NCI-H1694 treated with DMSO at 0.1 percent for 48 hours (cell line): ENCODE measurements around the gene ADI1.

Source experiments
- DNase-seq: peaks from one replicate; lab custom pipeline; 2025; lab: John Stamatoyannopoulos, UW

Gene ADI1

GRCh38 chr2:3519255-3520205 lies at the start of gene ADI1:
ADI1 (minus strand) TSS chr2:3519531; CDS start chr2:3519487, 44 bp downstream.
- peak; percentile 88 for DNase-seq

DNA sequence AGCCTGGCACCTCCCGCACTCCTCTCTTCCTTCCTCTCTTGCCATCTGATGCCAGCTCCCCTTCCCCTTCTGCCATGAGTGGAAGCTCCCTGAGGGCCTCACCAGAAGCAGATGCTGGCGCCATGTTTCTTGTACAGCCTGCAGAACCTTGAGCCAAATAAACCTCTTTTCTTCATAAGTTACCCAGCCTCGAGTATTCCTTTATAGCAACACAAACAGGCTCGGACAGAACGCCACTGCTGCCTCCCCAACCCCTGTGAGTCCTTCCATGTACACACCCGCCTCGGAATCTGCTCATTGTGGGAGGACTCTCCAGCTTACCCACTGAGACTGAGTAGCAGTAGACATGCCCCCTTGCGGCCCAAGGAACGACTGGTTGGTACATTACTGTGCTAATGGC lies 47.5 kb upstream of the ADI1 start:
- no peak for DNase-seq

DNA sequence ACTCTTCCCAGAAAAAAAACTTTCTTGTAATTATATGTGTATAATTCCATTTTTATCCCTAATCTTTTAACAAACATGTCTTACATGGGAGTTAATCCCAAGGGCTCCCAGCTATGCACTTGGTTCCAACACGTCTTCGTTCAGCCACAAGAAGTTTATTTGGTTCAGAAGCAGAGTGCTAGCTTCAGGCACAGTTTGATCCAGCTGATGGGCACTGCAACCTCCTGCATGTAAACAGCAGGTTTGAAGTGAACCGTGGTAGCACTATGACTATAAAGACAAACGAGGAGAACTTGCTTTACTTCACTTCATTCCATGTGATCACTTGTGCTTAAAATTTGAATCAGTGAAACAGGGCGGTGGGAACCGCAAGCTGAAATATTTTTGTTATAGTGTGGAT lies 45.8 kb upstream of the ADI1 start:
- no peak for DNase-seq

DNA sequence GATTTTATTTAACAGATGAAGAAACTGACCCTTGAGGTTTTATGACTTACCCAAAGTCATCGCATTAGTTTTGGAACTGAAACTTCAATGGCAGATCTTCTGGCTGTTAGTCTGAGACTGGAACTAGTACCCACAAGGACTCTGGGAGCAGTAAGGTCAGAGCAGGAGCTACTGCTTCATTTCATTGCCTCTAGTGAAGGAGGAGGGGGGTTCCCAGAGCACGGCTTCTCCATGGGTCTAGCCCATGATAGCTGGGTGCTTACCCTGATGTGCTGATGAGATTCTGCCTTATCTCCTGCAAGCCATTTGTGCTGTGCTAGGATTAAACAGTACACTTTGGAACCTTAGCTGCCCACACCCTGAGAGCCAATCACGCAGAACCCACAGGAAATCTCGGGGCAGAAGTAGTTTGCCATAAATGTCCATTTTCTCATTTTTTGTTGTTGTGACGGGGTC lies 44.2 kb upstream of the ADI1 start:
- no peak for DNase-seq

- peak; percentile 98 for DNase-seq
Measured at GRCh38 chr2:3558205-3559014, 39.1 kb upstream of the ADI1 start, which contains the start of gene RNASEH1. RNASEH1 (minus strand) TSS chr2:3558333; CDS start chr2:3558260, 73 bp downstream.

- no peak for DNase-seq
Measured at GRCh38 chr2:3557639-3558204, 38.4 kb upstream of the ADI1 start.

- DNase-seq: no peak
Measured at GRCh38 chr2:3553946-3554345, 34.6 kb upstream of the ADI1 start.

- DNase-seq: no peak
Measured at GRCh38 chr2:3547915-3548314, 28.6 kb upstream of the ADI1 start.

DNA sequence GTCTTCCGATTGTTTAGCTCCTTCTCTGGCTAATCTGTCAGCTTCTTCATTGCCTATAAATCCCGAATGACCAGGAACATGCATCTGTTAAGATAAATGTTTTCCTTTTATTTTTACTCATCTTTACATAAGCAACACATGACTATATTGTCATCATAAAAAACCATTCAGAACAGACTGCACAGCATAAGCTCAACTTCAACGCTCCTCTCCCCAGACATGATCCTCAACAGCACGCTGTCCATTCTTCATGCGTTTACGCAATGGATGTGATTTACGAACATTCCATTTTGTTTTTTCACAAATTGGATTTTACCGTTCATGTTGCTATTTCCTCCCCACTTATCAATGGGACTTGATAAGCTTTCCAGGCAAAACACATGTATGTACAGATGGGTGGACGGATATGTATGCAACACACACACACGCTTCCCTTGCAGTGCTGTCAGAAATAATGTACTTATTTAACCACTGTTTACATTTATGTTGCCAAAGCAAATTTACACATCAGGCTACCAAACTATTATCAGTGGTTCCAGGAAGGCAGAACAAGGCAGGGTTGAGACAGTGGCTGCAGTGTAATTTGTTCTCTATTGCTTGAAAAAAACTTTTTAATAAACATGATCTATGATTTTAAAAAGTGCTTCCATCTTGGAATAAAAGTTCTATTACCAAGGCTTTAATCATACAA lies 26.6 kb upstream of the ADI1 start:
- DNase-seq: no peak

- DNase-seq: no peak
Measured at GRCh38 chr2:3543023-3543683, 23.8 kb upstream of the ADI1 start.

DNA sequence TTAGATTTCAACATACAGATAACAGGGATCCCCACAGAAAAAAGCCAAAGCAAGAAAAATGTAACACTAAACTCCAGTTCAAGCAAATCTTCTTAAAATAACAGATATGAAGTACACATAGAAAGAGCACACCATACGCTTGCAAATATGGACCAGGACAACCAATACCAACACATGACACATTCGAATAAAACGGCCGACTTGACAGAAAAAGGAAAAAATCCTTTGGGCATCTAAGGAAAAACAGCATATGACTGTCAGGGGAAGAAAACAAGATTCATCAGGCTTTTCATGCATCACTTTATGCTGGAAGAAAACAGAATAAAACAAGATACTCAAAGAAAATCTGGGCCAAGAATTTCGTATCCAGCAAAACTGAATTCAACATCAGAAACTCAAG lies 22.8 kb upstream of the ADI1 start:
- no peak for DNase-seq

GRCh38 chr2:3539836-3540235 lies 20.5 kb upstream of the ADI1 start:
- no peak for DNase-seq

DNA sequence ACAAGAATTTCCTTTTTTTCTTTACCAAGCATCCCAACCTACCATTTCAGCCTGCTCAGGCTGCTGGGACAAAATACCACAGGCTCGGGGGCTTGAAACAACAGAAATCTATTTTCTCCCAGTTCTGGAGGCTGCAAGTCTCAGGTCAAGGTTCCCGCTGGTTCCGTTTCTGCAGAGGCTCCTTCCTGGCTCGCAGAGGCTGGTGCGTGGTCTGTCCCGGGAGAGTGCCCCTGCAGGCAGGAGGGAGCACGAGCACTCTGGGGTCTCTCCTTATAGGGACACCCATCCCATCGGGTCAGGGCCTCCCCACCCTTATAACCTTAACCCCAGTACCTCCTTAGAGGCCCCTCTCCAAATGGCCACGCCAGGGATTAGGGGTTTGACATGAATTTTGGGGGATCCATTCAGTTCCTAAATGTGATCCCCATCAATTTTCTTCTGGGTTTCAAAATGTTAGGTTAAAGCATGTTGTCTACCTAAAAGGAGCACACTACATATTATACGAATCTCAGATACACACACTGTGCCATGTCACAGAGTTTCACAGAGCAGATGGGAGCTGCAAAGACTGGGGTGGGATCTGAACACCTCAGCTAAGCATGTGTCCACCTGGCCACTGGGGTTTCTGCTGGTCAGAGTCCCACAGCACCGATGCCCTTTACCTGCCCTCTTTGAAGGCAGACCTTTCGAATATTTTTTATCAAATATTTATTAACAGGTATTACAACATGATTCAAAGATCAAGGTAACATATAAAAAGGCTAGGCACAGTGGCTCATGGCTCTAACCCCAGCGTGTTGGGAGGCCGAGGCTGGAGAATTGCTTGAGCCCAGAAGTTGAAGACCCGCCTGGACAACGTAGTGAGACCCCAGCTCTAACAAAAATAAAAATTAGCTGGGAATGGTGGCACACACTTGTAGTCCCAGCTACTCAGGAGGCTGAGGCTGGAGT lies 17.6 kb upstream of the ADI1 start:
- DNase-seq: no peak

DNA sequence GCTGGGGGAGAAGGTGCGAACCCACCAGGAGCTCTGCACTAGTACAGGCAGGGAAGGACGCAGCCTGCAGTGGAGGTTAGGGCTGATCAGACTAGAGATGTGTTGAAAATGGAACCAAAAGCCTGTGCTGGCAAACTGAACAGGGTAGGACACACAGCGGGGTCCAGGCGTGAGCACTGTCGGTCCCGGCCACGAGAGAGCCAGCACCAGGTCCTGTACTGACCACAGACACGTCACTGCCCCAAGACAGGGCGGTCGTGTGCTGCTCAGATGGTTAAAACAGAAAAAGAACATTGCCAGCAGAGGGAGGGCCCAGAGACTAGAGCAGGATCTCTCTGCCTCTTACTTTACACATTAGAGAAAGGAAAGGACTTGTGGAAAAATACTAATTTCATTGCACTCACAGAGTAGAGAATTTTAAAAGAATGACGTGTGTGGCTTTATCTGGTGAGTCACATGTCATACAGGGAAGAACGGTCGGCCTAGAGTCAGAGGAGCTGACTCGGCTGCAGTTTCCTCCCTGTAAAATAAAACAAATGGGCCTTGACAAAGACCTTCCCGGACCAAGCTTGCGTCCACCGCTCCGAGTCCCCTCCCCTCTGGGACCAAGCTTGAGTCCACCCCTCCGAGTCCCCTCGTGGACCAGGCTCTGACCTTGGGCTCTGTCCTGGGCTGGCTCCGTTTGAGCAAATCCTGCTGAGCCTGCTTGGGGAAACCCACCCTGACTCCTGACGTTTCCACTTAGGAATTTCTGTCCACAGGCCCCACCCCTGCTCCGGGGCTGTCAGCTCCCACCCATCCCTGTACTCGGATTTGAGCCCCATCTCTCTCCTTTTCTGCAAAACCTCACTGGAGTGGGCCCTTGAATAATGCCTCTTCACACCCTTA lies 16.7 kb upstream of the ADI1 start:
- DNase-seq: no peak

DNA sequence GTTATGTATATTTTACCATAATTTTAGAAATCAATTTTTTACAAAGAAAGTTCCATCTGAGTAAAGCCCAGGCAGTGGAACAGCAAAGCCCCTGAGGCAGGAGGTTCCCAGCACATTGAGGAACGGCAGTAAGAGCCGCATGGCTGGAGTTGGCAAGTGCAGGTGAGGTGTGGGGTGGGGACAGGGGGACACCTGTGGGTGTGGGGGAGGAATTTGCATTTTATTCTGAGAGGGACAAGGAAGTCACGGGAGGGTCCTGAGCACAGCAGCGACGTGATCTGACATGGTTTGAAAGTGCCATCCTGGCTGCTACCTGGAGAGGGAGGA lies 16.1 kb upstream of the ADI1 start:
- no peak for DNase-seq

GRCh38 chr2:3534251-3534814 lies 15.0 kb upstream of the ADI1 start:
- no peak for DNase-seq

DNA sequence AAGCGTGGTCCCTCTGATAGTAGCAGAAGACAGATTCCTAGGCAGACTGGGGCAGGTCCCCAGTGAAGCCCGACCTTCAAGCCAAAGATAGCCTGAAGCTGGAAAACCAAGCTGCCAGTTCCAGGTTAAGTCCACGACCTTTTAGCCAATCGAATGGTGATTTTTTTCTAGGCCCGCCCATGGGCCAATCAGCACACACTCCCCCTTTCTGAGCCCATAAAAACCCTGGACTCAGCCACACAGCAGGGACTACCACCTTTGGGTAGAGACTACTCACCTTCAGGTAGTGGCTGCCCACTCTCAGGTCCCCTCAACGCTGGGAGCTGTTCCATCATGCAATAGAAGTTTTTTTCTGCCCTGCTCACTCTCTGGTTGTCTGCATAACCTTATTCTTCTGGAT lies 14.5 kb upstream of the ADI1 start:
- no peak for DNase-seq

DNA sequence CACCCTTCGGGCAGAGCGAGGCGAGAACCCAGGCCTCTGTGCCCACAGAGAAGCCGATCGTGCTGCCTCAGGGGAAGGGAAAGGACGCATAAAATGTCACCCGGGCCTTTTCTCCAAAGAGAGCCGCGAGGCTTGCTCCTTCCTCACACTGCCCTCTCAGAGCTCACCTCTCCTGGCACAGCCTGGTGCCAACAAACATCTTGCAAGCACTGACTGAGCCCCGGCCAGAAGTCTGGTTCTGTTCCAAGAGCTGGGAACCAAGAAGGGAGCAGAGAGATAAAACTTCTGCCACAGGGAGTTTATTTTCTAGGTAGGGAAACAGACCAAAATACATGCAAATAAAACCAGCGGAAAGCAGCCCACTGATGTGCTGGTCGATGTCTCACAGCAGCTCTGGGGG lies 13.6 kb upstream of the ADI1 start:
- no peak for DNase-seq
